ENCODE measurements around the gene TROAP.

Gene TROAP

DNA sequence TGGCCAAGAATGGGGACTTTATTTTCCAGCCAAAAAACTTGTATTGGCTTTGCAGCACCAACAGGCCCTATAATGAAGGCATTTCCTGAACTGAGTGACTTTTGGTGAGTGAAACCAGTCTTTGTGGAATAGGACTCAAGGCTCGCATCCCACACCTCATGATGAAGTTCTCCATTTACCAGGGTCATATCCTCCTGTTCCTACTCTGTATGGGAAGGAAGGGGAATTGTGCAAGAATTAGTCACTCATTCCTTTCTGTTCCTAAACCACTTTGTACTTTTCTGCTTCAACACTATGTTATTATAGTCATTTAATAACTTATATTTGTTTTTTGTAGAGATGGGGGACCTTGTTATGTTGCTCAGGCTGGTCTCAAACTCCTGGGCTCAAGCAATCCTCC, 41.9 kb downstream of the TROAP start:
- no peaks in the 10 kb centered on the region for H3K9me3 ChIP-seq (ENCODE audit: control insufficient read depth, insufficient read depth, low read length)
- H3K27me3 ChIP-seq (ENCODE audit: control insufficient read depth, low read length) = no peaks in the 10 kb centered on the region
- H3K27ac ChIP-seq (ENCODE audit: low read depth, low read length) = no peak overlapping the region
- no peak overlapping the region for H3K4me2 ChIP-seq (ENCODE audit: low read length)
- H3K9me2 ChIP-seq (replicated peaks; ENCODE audit: control insufficient read depth, low read length) = no peaks in the 10 kb centered on the region
- no peak overlapping the region for H3K4me3 ChIP-seq (ENCODE audit: low read length)
- H4K20me1 ChIP-seq (ENCODE audit: control insufficient read depth, insufficient read depth, low read depth, low read length) = no peaks in the 10 kb centered on the region
- H3K4me1 ChIP-seq (ENCODE audit: control insufficient read depth, low read length) = peaks cover 28% of the 10 kb centered on the region
- H3K79me2 ChIP-seq (ENCODE audit: control insufficient read depth, low read length) = peaks cover 25% of the 10 kb centered on the region
- no peaks in the 10 kb centered on the region for H3K36me3 ChIP-seq (ENCODE audit: control insufficient read depth, low read length)
- TF ChIP-seq, protein P1, sequence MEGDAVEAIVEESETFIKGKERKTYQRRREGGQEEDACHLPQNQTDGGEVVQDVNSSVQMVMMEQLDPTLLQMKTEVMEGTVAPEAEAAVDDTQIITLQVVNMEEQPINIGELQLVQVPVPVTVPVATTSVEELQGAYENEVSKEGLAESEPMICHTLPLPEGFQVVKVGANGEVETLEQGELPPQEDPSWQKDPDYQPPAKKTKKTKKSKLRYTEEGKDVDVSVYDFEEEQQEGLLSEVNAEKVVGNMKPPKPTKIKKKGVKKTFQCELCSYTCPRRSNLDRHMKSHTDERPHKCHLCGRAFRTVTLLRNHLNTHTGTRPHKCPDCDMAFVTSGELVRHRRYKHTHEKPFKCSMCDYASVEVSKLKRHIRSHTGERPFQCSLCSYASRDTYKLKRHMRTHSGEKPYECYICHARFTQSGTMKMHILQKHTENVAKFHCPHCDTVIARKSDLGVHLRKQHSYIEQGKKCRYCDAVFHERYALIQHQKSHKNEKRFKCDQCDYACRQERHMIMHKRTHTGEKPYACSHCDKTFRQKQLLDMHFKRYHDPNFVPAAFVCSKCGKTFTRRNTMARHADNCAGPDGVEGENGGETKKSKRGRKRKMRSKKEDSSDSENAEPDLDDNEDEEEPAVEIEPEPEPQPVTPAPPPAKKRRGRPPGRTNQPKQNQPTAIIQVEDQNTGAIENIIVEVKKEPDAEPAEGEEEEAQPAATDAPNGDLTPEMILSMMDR (IDR thresholded peaks at IDR 0.05; ENCODE audit: low read depth, low read length, poor library complexity, severe bottlenecking) = no peak
- TF ChIP-seq EZH2phosphoT487 (IDR thresholded peaks at IDR 0.05; ENCODE audit: borderline replicate concordance, low read length) = no peak
- H3F3A ChIP-seq (ENCODE audit: control insufficient read depth, insufficient read depth) = peaks cover 13% of the 10 kb centered on the region

DNA sequence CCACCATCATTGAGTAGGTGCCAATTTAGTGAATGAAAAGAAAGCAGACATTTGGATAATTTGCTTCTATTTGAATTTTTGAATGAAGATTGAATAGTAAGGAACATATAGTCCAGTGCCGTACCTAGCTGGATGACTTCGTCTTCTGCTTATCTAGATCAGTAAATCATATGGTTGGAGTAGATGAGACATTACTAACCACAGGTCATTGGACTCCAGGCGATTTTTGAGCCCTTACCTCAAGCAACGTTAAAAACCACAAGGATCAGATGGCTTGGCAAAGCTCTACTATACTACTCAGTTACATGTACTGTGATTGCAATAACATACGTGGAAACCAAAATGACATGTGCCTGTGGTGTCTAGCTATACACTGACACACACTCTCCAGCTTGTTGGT, 42.5 kb downstream of the TROAP start:
- H3K27me3 ChIP-seq (ENCODE audit: control insufficient read depth, low read length) = no peaks in the 10 kb centered on the region
- H3K4me3 ChIP-seq (ENCODE audit: low read length) = no peak overlapping the region
- peak overlapping the region; percentile 96 for H3K4me2 ChIP-seq (ENCODE audit: low read length)
- H3K4me1 ChIP-seq (ENCODE audit: control insufficient read depth, low read length) = peaks cover 33% of the 10 kb centered on the region
- TF ChIP-seq, protein P1 (IDR thresholded peaks at IDR 0.05; ENCODE audit: low read depth, low read length, poor library complexity, severe bottlenecking) = no peak
- no peak for TF ChIP-seq EZH2phosphoT487 (IDR thresholded peaks at IDR 0.05; ENCODE audit: borderline replicate concordance, low read length)
- no peaks in the 10 kb centered on the region for H3K9me2 ChIP-seq (replicated peaks; ENCODE audit: control insufficient read depth, low read length)
- H3K79me2 ChIP-seq (ENCODE audit: control insufficient read depth, low read length) = peaks cover 30% of the 10 kb centered on the region
- H4K20me1 ChIP-seq (ENCODE audit: control insufficient read depth, insufficient read depth, low read depth, low read length) = no peaks in the 10 kb centered on the region
- H3K9me3 ChIP-seq (ENCODE audit: control insufficient read depth, insufficient read depth, low read length) = no peaks in the 10 kb centered on the region
- H3K36me3 ChIP-seq (ENCODE audit: control insufficient read depth, low read length) = peaks cover 2% of the 10 kb centered on the region; the same call in 1 of the 2 replicates
- peaks cover 17% of the 10 kb centered on the region for H3F3A ChIP-seq (ENCODE audit: control insufficient read depth, insufficient read depth)
- no peak overlapping the region for H3K27ac ChIP-seq (ENCODE audit: low read depth, low read length)

GRCh38 chr12:49366096-49366651, 43.1 kb downstream of the TROAP start:
- peaks cover 37% of the 10 kb centered on the region for H3K79me2 ChIP-seq (ENCODE audit: control insufficient read depth, low read length)
- peaks cover 34% of the 10 kb centered on the region for H3K4me1 ChIP-seq (ENCODE audit: control insufficient read depth, low read length)
- TF ChIP-seq, protein P1 (IDR thresholded peaks at IDR 0.05; ENCODE audit: low read depth, low read length, poor library complexity, severe bottlenecking) = no peak
- TF ChIP-seq EZH2phosphoT487 (IDR thresholded peaks at IDR 0.05; ENCODE audit: borderline replicate concordance, low read length) = no peak
- peak overlapping the region; percentile 84 for H3K27ac ChIP-seq (ENCODE audit: low read depth, low read length)
- H4K20me1 ChIP-seq (ENCODE audit: control insufficient read depth, insufficient read depth, low read depth, low read length) = no peaks in the 10 kb centered on the region
- no peaks in the 10 kb centered on the region for H3K27me3 ChIP-seq (ENCODE audit: control insufficient read depth, low read length)
- no peaks in the 10 kb centered on the region for H3K9me3 ChIP-seq (ENCODE audit: control insufficient read depth, insufficient read depth, low read length)
- no peaks in the 10 kb centered on the region for H3K9me2 ChIP-seq (replicated peaks; ENCODE audit: control insufficient read depth, low read length)
- peaks cover 2% of the 10 kb centered on the region; the same call in 1 of the 2 replicates for H3K36me3 ChIP-seq (ENCODE audit: control insufficient read depth, low read length)
- peaks cover 17% of the 10 kb centered on the region for H3F3A ChIP-seq (ENCODE audit: control insufficient read depth, insufficient read depth)
- H3K4me3 ChIP-seq (ENCODE audit: low read length) = peak overlapping the region; percentile 95
- H3K4me2 ChIP-seq (ENCODE audit: low read length) = peak overlapping the region; percentile 96

Data from DOHH2 (cell line).